SK-N-SH (cell line): ENCODE results near the gene ACIN1. TPM values are rescaled to one million over a fixed set of nuclear protein-coding genes. Genes with fewer than 3 reads are reported as not detected.

ENCODE experiments used
- CTCF ChIA-PET: fragments of 300-600, 350-600 bp; formaldehyde crosslinking; extraction: SDS; loops from one replicate; lab custom pipeline; 2021; lab: Yijun Ruan, JAX
- POLR2A ChIA-PET: fragments of 350-600 bp; sonication (Branson Sonifier 250); formaldehyde crosslinking; extraction: SDS; loops from one replicate; lab custom pipeline; 2020; ENCODE audit warnings: antibody characterized with exemption, inconsistent platforms; lab: Yijun Ruan, JAX
- DNase-seq: peaks from one replicate; pipeline ENCODE4 v3.0.0; 2012
- H2AFZ ChIP-seq: fragments of 200-600 bp; sonication (generic); 2 replicates; pipeline ENCODE4 v1.8.1; 2016; ENCODE audit warnings: antibody characterized with exemption, mild to moderate bottlenecking, low read depth
- H3F3A ChIP-seq: fragments of 200-600 bp; sonication (generic); replicated peaks from 2 replicates; pipeline ENCODE3; 2016; ENCODE audit warnings: antibody characterized with exemption, mild to moderate bottlenecking; ENCODE audit not compliant: insufficient read depth
- H3K27ac ChIP-seq, 2 experiments: fragments of 200-500 bp in 1 of 2; fragments of 200-600 bp in 1 of 2; sonication (Bioruptor generic) in 1 of 2; sonication (generic), shearing (Covaris generic) in 1 of 2; 2 replicates each; pipeline versions ENCODE4 v1.5.1 to v1.6.1; 2014 to 2016; ENCODE audit warnings: low read depth in 2 of 2, inconsistent platforms in 1 of 2, low read length in 1 of 2, mild to moderate bottlenecking in 1 of 2, mixed read lengths in 1 of 2
- H3K27me3 ChIP-seq: fragments of 200-600 bp; sonication (generic), shearing (Covaris generic); 2 replicates; pipeline ENCODE4 v1.6.1; 2016; ENCODE audit warnings: mixed run types; ENCODE audit not compliant: insufficient read depth
- H3K36me3 ChIP-seq, 2 experiments: fragments of 200-500 bp in 1 of 2; fragments of 200-600 bp in 1 of 2; sonication (Bioruptor generic) in 1 of 2; sonication (generic) in 1 of 2; replicated peaks in 1 of 2; 2 replicates each; pipeline versions ENCODE3 to v1.5.1; 2014 to 2016; ENCODE audit warnings: low read length in 1 of 2, mild to moderate bottlenecking in 1 of 2; ENCODE audit not compliant: insufficient read depth in 2 of 2, control insufficient read depth in 1 of 2
- H3K4me1 ChIP-seq, 2 experiments: fragments of 200-500 bp in 1 of 2; fragments of 200-600 bp in 1 of 2; sonication (Bioruptor generic) in 1 of 2; sonication (generic), shearing (Covaris generic) in 1 of 2; 2 replicates each; pipeline versions ENCODE4 v1.5.1 to v1.6.1; 2014 to 2016; ENCODE audit warnings: low read depth in 1 of 2, low read length in 1 of 2, mixed run types in 1 of 2; ENCODE audit not compliant: insufficient read depth in 2 of 2, control insufficient read depth in 1 of 2
- H3K4me2 ChIP-seq: fragments of 200-600 bp; sonication (generic), shearing (Covaris generic); 2 replicates; pipeline ENCODE4 v1.6.1; 2017; ENCODE audit warnings: mixed run types
- H3K4me3 ChIP-seq, 2 experiments: fragments of 200-500 bp in 1 of 2; fragments of 200-600 bp in 1 of 2; sonication (Bioruptor generic) in 1 of 2; sonication (generic), shearing (Covaris generic) in 1 of 2; 2 replicates each; pipeline versions ENCODE4 v1.5.1 to v1.8.1; 2014 to 2016; ENCODE audit warnings: low read depth in 2 of 2, inconsistent platforms in 1 of 2, low read length in 1 of 2, mild to moderate bottlenecking in 1 of 2, mixed read lengths in 1 of 2, moderate library complexity in 1 of 2
- H3K79me2 ChIP-seq: fragments of 200-600 bp; sonication (generic); 2 replicates; pipeline ENCODE4 v1.8.1; 2017; ENCODE audit warnings: mild to moderate bottlenecking; ENCODE audit not compliant: insufficient read depth
- H3K9ac ChIP-seq: fragments of 200-600 bp; sonication (generic); 2 replicates; pipeline ENCODE4 v1.6.1; 2017; ENCODE audit warnings: mixed run types
- H3K9me2 ChIP-seq: fragments of 200-600 bp; sonication (generic); 2 replicates; pipeline ENCODE4 v1.6.1; 2017; ENCODE audit warnings: mixed run types
- H3K9me3 ChIP-seq: fragments of 200-600 bp; sonication (generic); 2 replicates; pipeline ENCODE4 v1.6.1; 2017; ENCODE audit warnings: mixed run types, mild to moderate bottlenecking, moderate library complexity
- H4K20me1 ChIP-seq: fragments of 200-600 bp; sonication (generic); 2 replicates; pipeline ENCODE4 v1.6.1; 2017; ENCODE audit warnings: mild to moderate bottlenecking, mixed run types; ENCODE audit not compliant: insufficient read depth
- CHD2 ChIP-seq: fragments of 150-350 bp; IDR thresholded peaks from 2 replicates; pipeline ENCODE4 v1.6.1; 2018; ENCODE audit warnings: low read length; ENCODE audit not compliant: partially characterized antibody
- CTCF ChIP-seq: fragments of 200-600 bp; sonication (generic); IDR thresholded peaks from 2 replicates; pipeline ENCODE4 v1.6.1; 2017; ENCODE audit warnings: antibody characterized with exemption, mild to moderate bottlenecking, moderate library complexity
- ELF1 ChIP-seq: IDR thresholded peaks from 2 replicates; pipeline ENCODE4 v1.4.0; 2012
- EZH2phosphoT487 ChIP-seq: fragments of 200-600 bp; sonication (generic); IDR thresholded peaks from 2 replicates; pipeline ENCODE4 v1.6.1; 2017; ENCODE audit warnings: low read depth, mixed run types, mild to moderate bottlenecking, antibody characterized with exemption, moderate library complexity, borderline replicate concordance
- FOSL2 ChIP-seq: IDR thresholded peaks from 2 replicates; pipeline ENCODE4 v1.4.0; 2012; ENCODE audit warnings: low read depth, mild to moderate bottlenecking, moderate library complexity, borderline replicate concordance
- FOXJ3 ChIP-seq: sonication (generic); formaldehyde crosslinking; IDR thresholded peaks from 2 replicates; pipeline ENCODE4 v1.5.1; 2020; ENCODE audit warnings: mild to moderate bottlenecking, missing genetic modification reagents
- FOXM1 ChIP-seq: IDR thresholded peaks from 2 replicates; pipeline ENCODE4 v1.4.0; 2012; ENCODE audit warnings: low read depth, mild to moderate bottlenecking
- GATA2 ChIP-seq: sonication (generic); formaldehyde crosslinking; IDR thresholded peaks from 2 replicates; pipeline ENCODE4 v1.5.0; 2020; ENCODE audit warnings: mild to moderate bottlenecking, missing genetic modification reagents
- MXI1 ChIP-seq: IDR thresholded peaks from 2 replicates; pipeline ENCODE4 v1.6.1; 2012; ENCODE audit warnings: mild to moderate bottlenecking, low read depth, low read length, improper control_type of control experiment
- NRF1 ChIP-seq: IDR thresholded peaks from 2 replicates; pipeline ENCODE4 v1.6.1; 2012; ENCODE audit warnings: low read depth, mild to moderate bottlenecking, low read length
- POLR2AphosphoS5 ChIP-seq: IDR thresholded peaks from 2 replicates; pipeline ENCODE4 v1.6.1; 2012; ENCODE audit warnings: low read depth, low read length
- RAD21 ChIP-seq: IDR thresholded peaks from 2 replicates; pipeline ENCODE4 v1.6.1; 2012; ENCODE audit warnings: mild to moderate bottlenecking, low read length
- REST ChIP-seq: IDR thresholded peaks from 2 replicates; pipeline ENCODE4 v1.6.1; 2012; ENCODE audit warnings: mild to moderate bottlenecking, low read depth, low read length, moderate library complexity
- RFX5 ChIP-seq: IDR thresholded peaks from 2 replicates; pipeline ENCODE4 v1.6.1; 2012; ENCODE audit warnings: mild to moderate bottlenecking, improper control_type of control experiment, low read length
- RXRA ChIP-seq: IDR thresholded peaks from 2 replicates; pipeline ENCODE4 v1.4.0; 2012; ENCODE audit warnings: low read depth, mild to moderate bottlenecking, borderline replicate concordance
- TAF1 ChIP-seq: IDR thresholded peaks from 2 replicates; pipeline ENCODE4 v1.6.1; 2012; ENCODE audit warnings: low read depth, mild to moderate bottlenecking, low read length, moderate library complexity, borderline replicate concordance
- YY1 ChIP-seq: IDR thresholded peaks from 2 replicates; pipeline ENCODE4 v1.4.0; 2012; ENCODE audit warnings: low read depth, mild to moderate bottlenecking
- ZBTB33 ChIP-seq: IDR thresholded peaks from 2 replicates; pipeline ENCODE4 v1.4.0; 2012; ENCODE audit warnings: low read depth, borderline replicate concordance
- WGBS: methylation state at CpG from one replicate; pipeline ENCODE4 v1.1.6; 2017; ENCODE audit warnings: low lambda C conversion rate; 5-methylcytosine and 5-hydroxymethylcytosine counted together
- polyA plus RNA-seq, 3 experiments: library from polyadenylated mRNA; depleted of rRNA; stranded (reverse); fragments of >200 nt; gene quantifications; 2 replicates each; pipeline ENCODE4 v1.2.3, GENCODE V29; 2012
- TF ChIP-seq, protein P1 (sequence below): IDR thresholded peaks from 2 replicates; pipeline ENCODE4 v1.4.0; 2012; ENCODE audit warnings: low read depth, borderline replicate concordance
- TF ChIP-seq, protein P2 (sequence below): fragments of 150-350 bp; IDR thresholded peaks from 2 replicates; pipeline ENCODE4 v1.6.1; 2016; ENCODE audit warnings: mild to moderate bottlenecking, low read depth, low read length
- TF ChIP-seq, protein P3 (sequence below): IDR thresholded peaks from 2 replicates; pipeline ENCODE4 v1.4.0; 2012; ENCODE audit warnings: low read depth

ACIN1 gene
- polyA plus RNA-seq (2012; rRNA removed), result 159 and 195 TPM in 2 replicates
- 67.5 and 71.7 TPM in 2 replicates for polyA plus RNA-seq (2012; cell fraction: cytosol; rRNA removed)
- 543 and 819 TPM in 2 replicates for polyA plus RNA-seq (2012; cell fraction: nucleus; rRNA removed)

GRCh38 chr14:23094666-23095195 lies at the start of gene ACIN1:
TSS of gene ACIN1 (minus strand) at chr14:23095136. CDS start at chr14:23095112, 24 bp downstream.
- peaks cover 58% of the 10 kb centered on the region for H4K20me1 ChIP-seq
- peak within 1 kb of the TSS; percentile 95 for H3K9ac ChIP-seq
- no peaks in the 10 kb centered on the region for H3F3A ChIP-seq
- H2AFZ ChIP-seq, result peak within 1 kb of the TSS; percentile 75
- peaks cover 47 to 52% of the 10 kb centered on the region in 2 experiments for H3K36me3 ChIP-seq
- TF ChIP-seq, protein P1, sequence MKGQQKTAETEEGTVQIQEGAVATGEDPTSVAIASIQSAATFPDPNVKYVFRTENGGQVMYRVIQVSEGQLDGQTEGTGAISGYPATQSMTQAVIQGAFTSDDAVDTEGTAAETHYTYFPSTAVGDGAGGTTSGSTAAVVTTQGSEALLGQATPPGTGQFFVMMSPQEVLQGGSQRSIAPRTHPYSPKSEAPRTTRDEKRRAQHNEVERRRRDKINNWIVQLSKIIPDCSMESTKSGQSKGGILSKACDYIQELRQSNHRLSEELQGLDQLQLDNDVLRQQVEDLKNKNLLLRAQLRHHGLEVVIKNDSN, result no peak
- no peak for TF ChIP-seq EZH2phosphoT487
- no peak for TF ChIP-seq RFX5
- TF ChIP-seq MXI1, result no peak
- TF ChIP-seq NRF1, result peak; percentile 63
- TF ChIP-seq FOXJ3 (CRISPR knock-in tag), result no peak
- TF ChIP-seq CHD2, result no peak
- TF ChIP-seq RAD21, result no peak
- TF ChIP-seq CTCF, result no peak
- no peak for TF ChIP-seq FOXM1
- no peak for TF ChIP-seq GATA2
- 0 out of 2 replicates have a peak, but pooled peaks have one; percentile 32 for TF ChIP-seq REST
- TF ChIP-seq, protein P2, sequence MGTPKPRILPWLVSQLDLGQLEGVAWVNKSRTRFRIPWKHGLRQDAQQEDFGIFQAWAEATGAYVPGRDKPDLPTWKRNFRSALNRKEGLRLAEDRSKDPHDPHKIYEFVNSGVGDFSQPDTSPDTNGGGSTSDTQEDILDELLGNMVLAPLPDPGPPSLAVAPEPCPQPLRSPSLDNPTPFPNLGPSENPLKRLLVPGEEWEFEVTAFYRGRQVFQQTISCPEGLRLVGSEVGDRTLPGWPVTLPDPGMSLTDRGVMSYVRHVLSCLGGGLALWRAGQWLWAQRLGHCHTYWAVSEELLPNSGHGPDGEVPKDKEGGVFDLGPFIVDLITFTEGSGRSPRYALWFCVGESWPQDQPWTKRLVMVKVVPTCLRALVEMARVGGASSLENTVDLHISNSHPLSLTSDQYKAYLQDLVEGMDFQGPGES, result no peak
- peak; percentile 68 for TF ChIP-seq POLR2AphosphoS5
- TF ChIP-seq RXRA, result no peak
- peak; percentile 44; the same call in 1 of the 2 replicates for TF ChIP-seq ELF1
- TF ChIP-seq TAF1, result peak; percentile 94
- TF ChIP-seq, protein P3, sequence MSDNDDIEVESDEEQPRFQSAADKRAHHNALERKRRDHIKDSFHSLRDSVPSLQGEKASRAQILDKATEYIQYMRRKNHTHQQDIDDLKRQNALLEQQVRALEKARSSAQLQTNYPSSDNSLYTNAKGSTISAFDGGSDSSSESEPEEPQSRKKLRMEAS, result peak; percentile 64; the same call in 1 of the 2 replicates
- no peak for TF ChIP-seq FOSL2
- TF ChIP-seq YY1, result peak; percentile 92
- no peak for TF ChIP-seq ZBTB33
- no peaks in the 10 kb centered on the region for H3K27me3 ChIP-seq
- peaks cover 84% of the 10 kb centered on the region for H3K79me2 ChIP-seq
- H3K27ac ChIP-seq, result peak within 1 kb of the TSS; percentile 93 to 96
- under 1% methylated on average over 33 of the region's 55 CpGs for WGBS
- peak; percentile 82 for DNase-seq
- ChIA-PET CTCF (interaction anchor here (0.7 to 3.4 kb wide), 17 partner anchors 10 to 222 kb away, joined by 3 to 21 read pairs (median 3); partner anchors contain the start of genes CDH24 and CIROP), POLR2A (interaction anchor here (0.6 to 2.1 kb wide), 13 partner anchors 12 to 227 kb away, joined by 3 to 11 read pairs (median 6); partner anchors contain the start of genes CDH24, HOMEZ, PABPN1 and PPP1R3E)
- H3K4me3 ChIP-seq, result peak within 1 kb of the TSS; percentile 77 to 94
- peaks cover 7 to 20% of the 10 kb centered on the region in 2 experiments; a peak in 3 of 4 replicates for H3K4me1 ChIP-seq
- H3K4me2 ChIP-seq, result peak within 1 kb of the TSS; percentile 86
- H3K9me3 ChIP-seq, result no peaks in the 10 kb centered on the region
- no peaks in the 10 kb centered on the region for H3K9me2 ChIP-seq
